K562 (cell line): Measurements from ENCODE around the gene CLCN6. TPM values are rescaled to one million over a fixed set of nuclear protein-coding genes. Genes with fewer than 3 reads are reported as not detected.
A peak's percentile ranks its signal among the peaks of the same experiment; 100 is the strongest.

Experiments used
- ATAC-seq: fragments of 200-7000 bp; cut with Tn5 transposase; 3 replicates; pipeline ENCODE4 v1.9.1; 2020; ENCODE audit warnings: moderate library complexity
- BruUV-seq: library from RNA; stranded (reverse); fragments of 400-500 nt; replicated peaks from 2 replicates; lab custom pipeline; 2021; lab: Mats Ljungman, UMichigan
- CTCF ChIA-PET: fragments of 300-600 bp; formaldehyde crosslinking; extraction: SDS; loops from one replicate; lab custom pipeline; 2021; ENCODE audit warnings: low intra/inter-chr PET ratio; lab: Yijun Ruan, JAX
- POLR2A ChIA-PET: fragments of 300-600, 350-650 bp; sonication (Branson Sonifier 250); formaldehyde crosslinking; extraction: SDS; loops from one replicate; lab custom pipeline; 2021; ENCODE audit warnings: antibody characterized with exemption, inconsistent platforms; lab: Yijun Ruan, JAX
- DNase-seq, 4 experiments: peaks; one replicate each; pipeline versions ENCODE4 v3.0.0 to v3.0.0-alpha.2; 2011 to 2018; ENCODE audit warnings: low spot score in 3 of 4, mixed read lengths in 3 of 4; ENCODE audit errors: extremely low read depth in 1 of 4
- FAIRE-seq: peaks from 2 replicates; lab custom pipeline; 2011; peaks lifted over from hg19 to GRCh38; lab: Jason Lieb, UNC
- H2AFZ ChIP-seq: 2 replicates; pipeline ENCODE4 v1.6.0; 2011; ENCODE audit warnings: low read depth, low read length, control low read depth, inconsistent platforms
- H3K27ac ChIP-seq: fragments of 200-600 bp; 3 replicates; pipeline ENCODE4 v1.8.0; 2011; ENCODE audit warnings: low read depth, mild to moderate bottlenecking, control low read depth, inconsistent platforms, low read length, moderate library complexity, mixed read lengths; ENCODE audit errors: extremely low read depth
- H3K27me3 ChIP-seq, 2 experiments: fragments of 300-600 bp in 1 of 2; 2 replicates in 1 of 2; 3 replicates in 1 of 2; pipeline versions ENCODE4 v1.6.0 to v1.8.0; 2011; ENCODE audit warnings: inconsistent platforms in 2 of 2, low read length in 2 of 2, mild to moderate bottlenecking in 1 of 2, mixed read lengths in 1 of 2, moderate library complexity in 1 of 2; ENCODE audit not compliant: control insufficient read depth in 2 of 2, insufficient read depth in 2 of 2
- H3K36me3 ChIP-seq: fragments of 300-600 bp; 3 replicates; pipeline ENCODE4 v1.8.0; 2011; ENCODE audit warnings: mild to moderate bottlenecking, low read length, inconsistent platforms; ENCODE audit not compliant: control insufficient read depth, insufficient read depth
- H3K4me1 ChIP-seq, 2 experiments: fragments of 200-600 bp in 1 of 2; replicated peaks in 1 of 2; 2 replicates in 1 of 2; 3 replicates in 1 of 2; pipeline versions ENCODE4 v1.5.1 to v1.8.0; 2011; ENCODE audit warnings: inconsistent platforms in 2 of 2, low read length in 2 of 2, mild to moderate bottlenecking in 1 of 2, mixed read lengths in 1 of 2, moderate library complexity in 1 of 2; ENCODE audit not compliant: control insufficient read depth in 2 of 2, insufficient read depth in 2 of 2
- H3K4me2 ChIP-seq: 2 replicates; pipeline ENCODE4 v1.6.1; 2011; ENCODE audit warnings: low read length, control low read depth, inconsistent platforms, mixed read lengths; ENCODE audit not compliant: insufficient read depth
- H3K4me3 ChIP-seq: fragments of 200-600 bp; sonication (generic), shearing (Covaris generic); 2 replicates; pipeline ENCODE4 v1.5.1; 2016; ENCODE audit warnings: control low read depth, inconsistent platforms
- H3K79me2 ChIP-seq: fragments of 200-600 bp; 3 replicates; pipeline ENCODE4 v1.8.0; 2011; ENCODE audit warnings: low read length, inconsistent platforms; ENCODE audit not compliant: control insufficient read depth, insufficient read depth
- H3K9ac ChIP-seq, 2 experiments: 2 replicates each; pipeline versions ENCODE4 v1.6.0 to v1.6.1; 2011; ENCODE audit warnings: low read depth in 2 of 2, low read length in 2 of 2, control low read depth in 1 of 2, inconsistent platforms in 1 of 2, mild to moderate bottlenecking in 1 of 2, mixed read lengths in 1 of 2; ENCODE audit not compliant: insufficient read depth in 1 of 2
- H3K9me1 ChIP-seq: one replicate; pipeline ENCODE4 v1.6.0; 2011; ENCODE audit warnings: inconsistent platforms, mild to moderate bottlenecking, low read length, moderate library complexity; ENCODE audit not compliant: control insufficient read depth, insufficient read depth
- H3K9me3 ChIP-seq: replicated peaks from 2 replicates; pipeline ENCODE4 v1.5.1; 2011; ENCODE audit warnings: low read depth, low read length, inconsistent platforms; ENCODE audit not compliant: control insufficient read depth, insufficient read depth
- H4K20me1 ChIP-seq: replicated peaks from 2 replicates; pipeline ENCODE4 v1.6.1; 2011; ENCODE audit warnings: low read length, inconsistent platforms, mixed read lengths; ENCODE audit not compliant: control insufficient read depth, insufficient read depth
- ADNP ChIP-seq: fragments of 200-800 bp; sonication (Bioruptor generic); IDR thresholded peaks from 2 replicates; pipeline ENCODE4 v1.6.1; 2016; ENCODE audit warnings: missing genetic modification characterization, missing compliant biosample characterization
- ATF1 ChIP-seq, 2 experiments: fragments of 450-650 bp in 1 of 2; IDR thresholded peaks; 2 replicates each; pipeline ENCODE4 v1.6.1; 2016; ENCODE audit warnings: missing compliant biosample characterization in 1 of 2, missing genetic modification characterization in 1 of 2
- CBX3 ChIP-seq, 2 experiments: IDR thresholded peaks; 1 replicate in 1 of 2; 2 replicates in 1 of 2; pipeline ENCODE4 v1.6.1; 2012; ENCODE audit warnings: inconsistent platforms in 2 of 2, low read length in 2 of 2, borderline replicate concordance in 1 of 2, control low read depth in 1 of 2
- ESRRA ChIP-seq: fragments of 450-650 bp; IDR thresholded peaks from 2 replicates; pipeline ENCODE4 v1.6.1; 2014; ENCODE audit warnings: low read depth, mild to moderate bottlenecking, moderate library complexity, borderline replicate concordance
- HDAC1 ChIP-seq, 2 experiments: fragments of 450-650 bp; IDR thresholded peaks; 2 replicates each; pipeline ENCODE4 v1.6.1; 2016 to 2017; ENCODE audit warnings: inconsistent platforms in 1 of 2, mild to moderate bottlenecking in 1 of 2, moderate library complexity in 1 of 2
- KDM1A ChIP-seq, 2 experiments: fragments of 450-650 bp; IDR thresholded peaks; 2 replicates each; pipeline ENCODE4 v1.6.1; 2016; ENCODE audit warnings: mild to moderate bottlenecking in 2 of 2
- RCOR1 ChIP-seq, 2 experiments: IDR thresholded peaks; 2 replicates each; pipeline ENCODE4 v1.6.1; 2012; ENCODE audit warnings: low read depth in 2 of 2, low read length in 2 of 2, borderline replicate concordance in 1 of 2, improper control_type of control experiment in 1 of 2
- SMARCA5 ChIP-seq: fragments of 450-650 bp; IDR thresholded peaks from 2 replicates; pipeline ENCODE4 v1.6.1; 2016
- WGBS: fragments of 100-300 bp; shearing (Covaris generic); methylation state at CpG from one replicate; pipeline ENCODE4 v1.1.6; 2016; ENCODE audit warnings: low coverage, mixed read lengths; ENCODE audit not compliant: insufficient coverage; ENCODE audit errors: missing lambda C conversion rate; 5-methylcytosine and 5-hydroxymethylcytosine counted together
- in situ Hi-C: fragments of 300-500 bp; cut with MboI; formaldehyde crosslinking; loops from 4 replicates; pipeline ENCODE4 v1.15.0; 2018; ENCODE audit warnings: inconsistent platforms, mixed read lengths
- intact Hi-C: fragments of 100-400 bp; cut with micrococcal nuclease; formaldehyde crosslinking; loops from 2 replicates; pipeline ENCODE4 v1.14.2; 2022
- polyA plus RNA-seq, 8 experiments: library from polyadenylated mRNA; depleted of rRNA in 4 of 8; stranded (reverse) in 5 of 8; unstranded in 3 of 8; fragments of >200 nt; fragmentation: Nextera tagmentation in 2 of 8; fragmentation: Illumina TruSeq in 1 of 8; extraction: Ambion mirVana in 2 of 8; extraction: Trizol in 1 of 8; gene quantifications; 2 replicates each; pipeline versions ENCODE4 v1.2.1 to v1.2.3, GENCODE V29; 2011 to 2014; ENCODE audit warnings: inconsistent platforms in 1 of 8, missing spikeins in 1 of 8
- total RNA-seq, 7 experiments: library from RNA; depleted of rRNA in 6 of 7; stranded (reverse); fragments of >200 nt in 6 of 7; fragmentation: Illumina TruSeq in 2 of 7; extraction: Trizol in 2 of 7; gene quantifications; 2 replicates each; pipeline versions ENCODE4 v1.2.1 to v1.2.3, GENCODE V29; 2011 to 2021; ENCODE audit warnings: low replicate concordance in 1 of 7
- TF ChIP-seq, protein P1 (sequence below): sonication (generic); formaldehyde crosslinking; IDR thresholded peaks from 2 replicates; pipeline ENCODE4 v1.8.1; 2023; ENCODE audit warnings: mild to moderate bottlenecking, missing genetic modification reagents
- TF ChIP-seq, protein P2 (sequence below), 2 experiments: fragments of 450-650 bp; IDR thresholded peaks; 2 replicates each; pipeline ENCODE4 v1.6.1; 2018; ENCODE audit warnings: mild to moderate bottlenecking in 2 of 2, low read depth in 1 of 2; ENCODE audit not compliant: partially characterized antibody in 2 of 2
- TF ChIP-seq, protein P3 (sequence below): fragments of 250-450 bp; sonication (Bioruptor Pico); IDR thresholded peaks from 2 replicates; pipeline ENCODE4 v1.5.0; 2022; ENCODE audit warnings: mild to moderate bottlenecking

Gene CLCN6
- total and polyA plus RNA-seq, 9 of the 15 experiments (the other 6 are each of a cell fraction or from before 2014, with no cell fraction given): 2.0 to 21.8 (median 13.6) TPM

- Histone ChIP-seq H3K27ac (no peak overlapping the region), H3K79me2 (no peaks in the 10 kb centered on the region; the same call in 2 of the 3 replicates), H3K4me1 (peaks cover 8 to 48% of the 10 kb centered on the region in 2 experiments), H3K9me3 (no peaks in the 10 kb centered on the region), H2AFZ (no peak overlapping the region), H3K9ac (0 out of 4 replicates have a peak overlapping the region, but pooled peaks of 1 of the 2 experiments have one; percentile 3), H3K36me3 (no peaks in the 10 kb centered on the region), H3K9me1 (no peaks in the 10 kb centered on the region), H3K27me3 (no peaks in the 10 kb centered on the region), H3K4me2 (no peak overlapping the region), H4K20me1 (no peaks in the 10 kb centered on the region; the same call in 1 of the 2 replicates), H3K4me3 (no peak overlapping the region)
- whole genome bisulfite sequencing: 68% methylated on average over 7 of the region's 10 CpGs
- ChIA-PET CTCF (no interaction called here), POLR2A (interaction anchor here (1.0 to 8.5 kb wide), 6 partner anchors 8 to 128 kb away, joined by 3 to 66 read pairs (median 6); no protein-coding TSS in a partner anchor)
- in situ Hi-C loops: no loop called here
- no peak for ATAC-seq
- intact Hi-C loops: no loop called here
- no TSS peak for BruUV-seq
- DNase-seq: no peak
- FAIRE-seq: peak; percentile 52
- TF ChIP-seq, protein P1, sequence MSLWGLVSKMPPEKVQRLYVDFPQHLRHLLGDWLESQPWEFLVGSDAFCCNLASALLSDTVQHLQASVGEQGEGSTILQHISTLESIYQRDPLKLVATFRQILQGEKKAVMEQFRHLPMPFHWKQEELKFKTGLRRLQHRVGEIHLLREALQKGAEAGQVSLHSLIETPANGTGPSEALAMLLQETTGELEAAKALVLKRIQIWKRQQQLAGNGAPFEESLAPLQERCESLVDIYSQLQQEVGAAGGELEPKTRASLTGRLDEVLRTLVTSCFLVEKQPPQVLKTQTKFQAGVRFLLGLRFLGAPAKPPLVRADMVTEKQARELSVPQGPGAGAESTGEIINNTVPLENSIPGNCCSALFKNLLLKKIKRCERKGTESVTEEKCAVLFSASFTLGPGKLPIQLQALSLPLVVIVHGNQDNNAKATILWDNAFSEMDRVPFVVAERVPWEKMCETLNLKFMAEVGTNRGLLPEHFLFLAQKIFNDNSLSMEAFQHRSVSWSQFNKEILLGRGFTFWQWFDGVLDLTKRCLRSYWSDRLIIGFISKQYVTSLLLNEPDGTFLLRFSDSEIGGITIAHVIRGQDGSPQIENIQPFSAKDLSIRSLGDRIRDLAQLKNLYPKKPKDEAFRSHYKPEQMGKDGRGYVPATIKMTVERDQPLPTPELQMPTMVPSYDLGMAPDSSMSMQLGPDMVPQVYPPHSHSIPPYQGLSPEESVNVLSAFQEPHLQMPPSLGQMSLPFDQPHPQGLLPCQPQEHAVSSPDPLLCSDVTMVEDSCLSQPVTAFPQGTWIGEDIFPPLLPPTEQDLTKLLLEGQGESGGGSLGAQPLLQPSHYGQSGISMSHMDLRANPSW (CRISPR knock-in tag): 0 out of 2 replicates have a peak, but pooled peaks have one; percentile 49
- TF ChIP-seq ATF1 (CRISPR knock-in tag; IDR thresholded peaks at IDR 0.05): no peak
- 0 out of 2 replicates have a peak, but pooled peaks have one; percentile 9 for TF ChIP-seq ATF1 (tag; IDR thresholded peaks at IDR 0.05)
- peak; percentile 93 for TF ChIP-seq SMARCA5
- TF ChIP-seq, protein P2, sequence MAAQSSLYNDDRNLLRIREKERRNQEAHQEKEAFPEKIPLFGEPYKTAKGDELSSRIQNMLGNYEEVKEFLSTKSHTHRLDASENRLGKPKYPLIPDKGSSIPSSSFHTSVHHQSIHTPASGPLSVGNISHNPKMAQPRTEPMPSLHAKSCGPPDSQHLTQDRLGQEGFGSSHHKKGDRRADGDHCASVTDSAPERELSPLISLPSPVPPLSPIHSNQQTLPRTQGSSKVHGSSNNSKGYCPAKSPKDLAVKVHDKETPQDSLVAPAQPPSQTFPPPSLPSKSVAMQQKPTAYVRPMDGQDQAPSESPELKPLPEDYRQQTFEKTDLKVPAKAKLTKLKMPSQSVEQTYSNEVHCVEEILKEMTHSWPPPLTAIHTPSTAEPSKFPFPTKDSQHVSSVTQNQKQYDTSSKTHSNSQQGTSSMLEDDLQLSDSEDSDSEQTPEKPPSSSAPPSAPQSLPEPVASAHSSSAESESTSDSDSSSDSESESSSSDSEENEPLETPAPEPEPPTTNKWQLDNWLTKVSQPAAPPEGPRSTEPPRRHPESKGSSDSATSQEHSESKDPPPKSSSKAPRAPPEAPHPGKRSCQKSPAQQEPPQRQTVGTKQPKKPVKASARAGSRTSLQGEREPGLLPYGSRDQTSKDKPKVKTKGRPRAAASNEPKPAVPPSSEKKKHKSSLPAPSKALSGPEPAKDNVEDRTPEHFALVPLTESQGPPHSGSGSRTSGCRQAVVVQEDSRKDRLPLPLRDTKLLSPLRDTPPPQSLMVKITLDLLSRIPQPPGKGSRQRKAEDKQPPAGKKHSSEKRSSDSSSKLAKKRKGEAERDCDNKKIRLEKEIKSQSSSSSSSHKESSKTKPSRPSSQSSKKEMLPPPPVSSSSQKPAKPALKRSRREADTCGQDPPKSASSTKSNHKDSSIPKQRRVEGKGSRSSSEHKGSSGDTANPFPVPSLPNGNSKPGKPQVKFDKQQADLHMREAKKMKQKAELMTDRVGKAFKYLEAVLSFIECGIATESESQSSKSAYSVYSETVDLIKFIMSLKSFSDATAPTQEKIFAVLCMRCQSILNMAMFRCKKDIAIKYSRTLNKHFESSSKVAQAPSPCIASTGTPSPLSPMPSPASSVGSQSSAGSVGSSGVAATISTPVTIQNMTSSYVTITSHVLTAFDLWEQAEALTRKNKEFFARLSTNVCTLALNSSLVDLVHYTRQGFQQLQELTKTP (IDR thresholded peaks at IDR 0.05; ENCODE audit: low read depth in 1 of 2, partially characterized antibody in 2 of 2): no peak
- TF ChIP-seq, protein P3, sequence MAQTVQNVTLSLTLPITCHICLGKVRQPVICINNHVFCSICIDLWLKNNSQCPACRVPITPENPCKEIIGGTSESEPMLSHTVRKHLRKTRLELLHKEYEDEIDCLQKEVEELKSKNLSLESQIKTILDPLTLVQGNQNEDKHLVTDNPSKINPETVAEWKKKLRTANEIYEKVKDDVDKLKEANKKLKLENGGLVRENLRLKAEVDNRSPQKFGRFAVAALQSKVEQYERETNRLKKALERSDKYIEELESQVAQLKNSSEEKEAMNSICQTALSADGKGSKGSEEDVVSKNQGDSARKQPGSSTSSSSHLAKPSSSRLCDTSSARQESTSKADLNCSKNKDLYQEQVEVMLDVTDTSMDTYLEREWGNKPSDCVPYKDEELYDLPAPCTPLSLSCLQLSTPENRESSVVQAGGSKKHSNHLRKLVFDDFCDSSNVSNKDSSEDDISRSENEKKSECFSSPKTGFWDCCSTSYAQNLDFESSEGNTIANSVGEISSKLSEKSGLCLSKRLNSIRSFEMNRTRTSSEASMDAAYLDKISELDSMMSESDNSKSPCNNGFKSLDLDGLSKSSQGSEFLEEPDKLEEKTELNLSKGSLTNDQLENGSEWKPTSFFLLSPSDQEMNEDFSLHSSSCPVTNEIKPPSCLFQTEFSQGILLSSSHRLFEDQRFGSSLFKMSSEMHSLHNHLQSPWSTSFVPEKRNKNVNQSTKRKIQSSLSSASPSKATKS (CRISPR knock-in tag): no peak
- 0 out of 2 replicates have a peak, but pooled peaks have one; percentile 44 for TF ChIP-seq ESRRA
- peak in 1 of 2 experiments; percentile 13; a peak in 1 of 4 replicates for TF ChIP-seq HDAC1 (IDR thresholded peaks at IDR 0.05)
- TF ChIP-seq ADNP (tag): peak; percentile 92
- TF ChIP-seq KDM1A (IDR thresholded peaks at IDR 0.05): peak; percentile 86 to 92
- peak in 1 of 2 experiments; percentile 84; a peak in 1 of 3 replicates for TF ChIP-seq CBX3 (IDR thresholded peaks at IDR 0.05; ENCODE audit: borderline replicate concordance in 1 of 2, low read length in 2 of 2)
- TF ChIP-seq RCOR1 (IDR thresholded peaks at IDR 0.05; ENCODE audit: borderline replicate concordance in 1 of 2, low read depth in 2 of 2, low read length in 2 of 2): peak; percentile 11 to 83; a peak in 3 of 4 replicates
These were observed 25.4 kb upstream of the CLCN6 start for GRCh38 chr1:11780380-11781147.
